LNCAP (cell line): ENCODE data around the gene TINAGL1.

Experiments used
- CTCF ChIP-seq: fragments of 450-650 bp; IDR thresholded peaks from 2 replicates; pipeline ENCODE4 v1.5.1; 2017; ENCODE audit warnings: mild to moderate bottlenecking

TINAGL1 gene

GRCh38 chr1:31576743-31577455, 584 bp downstream of the TINAGL1 start:
- TF ChIP-seq CTCF = no peak

GRCh38 chr1:31577515-31578192, 1.3 kb downstream of the TINAGL1 start:
- TF ChIP-seq CTCF = no peak

GRCh38 chr1:31579374-31579773, 3.1 kb downstream of the TINAGL1 start:
- no peak for TF ChIP-seq CTCF

- no peak for TF ChIP-seq CTCF
These were observed 4.2 kb downstream of the TINAGL1 start for GRCh38 chr1:31580513-31580870.

GRCh38 chr1:31580891-31581603, 4.7 kb downstream of the TINAGL1 start:
- TF ChIP-seq CTCF = no peak

- no peak for TF ChIP-seq CTCF
These were observed 5.8 kb downstream of the TINAGL1 start for GRCh38 chr1:31581821-31582810.
